HCT116 (cell line): Measurements from ENCODE around the gene ZC3H13. TPM values are rescaled to one million over a fixed set of nuclear protein-coding genes. Genes with fewer than 3 reads are reported as not detected.

Experiments
- ATAC-seq: fragments of 200-7000 bp; cut with Tn5 transposase; 2 replicates; pipeline ENCODE4 v1.9.1; 2020; ENCODE audit warnings: mild to moderate bottlenecking, moderate library complexity
- BruUV-seq: library from RNA; stranded (reverse); fragments of 400-500 nt; replicated peaks from 2 replicates; lab custom pipeline; 2021; lab: Mats Ljungman, UMichigan
- CTCF ChIA-PET: fragments of 300-600 bp; sonication (Branson Sonifier 250); formaldehyde crosslinking; loops from one replicate; lab custom pipeline; 2021; ENCODE audit warnings: antibody characterized with exemption; lab: Charles Lee
- POLR2A ChIA-PET: fragments of 300-600, 350-600 bp; sonication (Branson Sonifier 250); formaldehyde crosslinking; loops from one replicate; lab custom pipeline; 2021; ENCODE audit warnings: antibody characterized with exemption; lab: Charles Lee
- RAD21 ChIA-PET, 2 experiments: fragments of 300-600 bp; sonication (Branson Sonifier 250); formaldehyde crosslinking; loops; one replicate each; lab custom pipeline; 2023; ENCODE audit warnings: low total read pairs in 2 of 2; ENCODE audit not compliant: uncharacterized antibody in 2 of 2, unreplicated experiment in 2 of 2, low non-redundant PET in 1 of 2; lab: Charles Lee
- DNase-seq: peaks from one replicate; pipeline ENCODE4 v3.0.0-alpha.2; 2010; ENCODE audit warnings: low read depth, low spot score
- H2AFZ ChIP-seq: fragments of 200-600 bp; shearing (Covaris generic), sonication (generic); 2 replicates; pipeline ENCODE4 v1.6.1; 2017; ENCODE audit warnings: low read depth, mixed run types, mixed read lengths, antibody characterized with exemption, low read length; ENCODE audit not compliant: poor library complexity, severe bottlenecking
- H3K27ac ChIP-seq: 2 replicates; pipeline ENCODE4 v1.5.1; 2012; ENCODE audit warnings: low read depth, low read length
- H3K27me3 ChIP-seq: fragments of 200-600 bp; sonication (generic); 2 replicates; pipeline ENCODE4 v1.6.1; 2016; ENCODE audit warnings: mixed run types, low read length, mixed read lengths; ENCODE audit not compliant: insufficient read depth
- H3K36me3 ChIP-seq, 2 experiments: fragments of 200-500 bp in 1 of 2; fragments of 200-600 bp in 1 of 2; sonication (Bioruptor generic) in 1 of 2; sonication (generic) in 1 of 2; 2 replicates each; pipeline versions ENCODE4 v1.5.1 to v1.6.1; 2014 to 2016; ENCODE audit warnings: low read length in 2 of 2, inconsistent platforms in 1 of 2, mixed read lengths in 1 of 2, mixed run types in 1 of 2; ENCODE audit not compliant: insufficient read depth in 2 of 2, control insufficient read depth in 1 of 2
- H3K4me1 ChIP-seq, 2 experiments: fragments of 200-600 bp in 1 of 2; sonication (generic) in 1 of 2; 2 replicates each; pipeline versions ENCODE4 v1.5.1 to v1.6.1; 2012 to 2017; ENCODE audit warnings: low read length in 2 of 2, inconsistent platforms in 1 of 2, mild to moderate bottlenecking in 1 of 2, mixed read lengths in 1 of 2, mixed run types in 1 of 2, moderate library complexity in 1 of 2; ENCODE audit not compliant: insufficient read depth in 2 of 2, control insufficient read depth in 1 of 2
- H3K4me2 ChIP-seq: fragments of 200-600 bp; sonication (generic); 2 replicates; pipeline ENCODE4 v1.6.1; 2017; ENCODE audit warnings: mixed run types, low read length, mixed read lengths
- H3K4me3 ChIP-seq, 2 experiments: fragments of 200-600 bp in 1 of 2; sonication (generic) in 1 of 2; replicated peaks in 1 of 2; 2 replicates each; pipeline ENCODE4 v1.5.1; 2011 to 2016; ENCODE audit warnings: low read length in 2 of 2, control low read depth in 1 of 2, low read depth in 1 of 2, mild to moderate bottlenecking in 1 of 2, mixed read lengths in 1 of 2, mixed run types in 1 of 2
- H3K79me2 ChIP-seq: fragments of 200-600 bp; sonication (generic); 2 replicates; pipeline ENCODE4 v1.6.1; 2017; ENCODE audit warnings: mild to moderate bottlenecking, mixed run types, low read length, moderate library complexity, mixed read lengths; ENCODE audit not compliant: insufficient read depth
- H3K9ac ChIP-seq: fragments of 200-600 bp; sonication (generic); 2 replicates; pipeline ENCODE4 v1.6.1; 2016; ENCODE audit warnings: low read length, mixed read lengths
- H3K9me2 ChIP-seq: fragments of 200-600 bp; sonication (generic), shearing (Covaris generic); 2 replicates; pipeline ENCODE4 v1.6.1; 2017; ENCODE audit warnings: mixed run types, mild to moderate bottlenecking, moderate library complexity; ENCODE audit not compliant: insufficient read depth
- H3K9me3 ChIP-seq, 2 experiments: fragments of 200-500 bp in 1 of 2; fragments of 200-600 bp in 1 of 2; sonication (Bioruptor generic) in 1 of 2; sonication (generic) in 1 of 2; 2 replicates each; pipeline ENCODE4 v1.6.1; 2014 to 2017; ENCODE audit warnings: low read length in 2 of 2, mixed read lengths in 2 of 2, inconsistent platforms in 1 of 2, low read depth in 1 of 2, mild to moderate bottlenecking in 1 of 2, mixed run types in 1 of 2, moderate library complexity in 1 of 2; ENCODE audit not compliant: control insufficient read depth in 1 of 2, insufficient read depth in 1 of 2
- H4K20me1 ChIP-seq: fragments of 200-600 bp; sonication (generic), shearing (Covaris generic); 2 replicates; pipeline ENCODE4 v1.6.1; 2017; ENCODE audit warnings: mixed run types, mild to moderate bottlenecking, moderate library complexity; ENCODE audit not compliant: insufficient read depth
- CEBPB ChIP-seq: IDR thresholded peaks from 2 replicates; pipeline ENCODE4 v1.6.1; 2012; ENCODE audit warnings: low read depth
- EZH2 ChIP-seq: fragments of 200-600 bp; sonication (generic); IDR thresholded peaks from 2 replicates; pipeline ENCODE4 v1.6.1; 2017; ENCODE audit warnings: antibody characterized with exemption, mixed run types
- EZH2phosphoT487 ChIP-seq: fragments of 200-600 bp; IDR thresholded peaks from 2 replicates; pipeline ENCODE4 v1.6.1; 2018; ENCODE audit warnings: antibody characterized with exemption, borderline replicate concordance
- FOSL1 ChIP-seq: IDR thresholded peaks from 2 replicates; pipeline ENCODE4 v1.6.1; 2012; ENCODE audit warnings: low read depth
- JUND ChIP-seq: IDR thresholded peaks from 2 replicates; pipeline ENCODE4 v1.6.1; 2012
- RAD21 ChIP-seq: IDR thresholded peaks from 2 replicates; pipeline ENCODE4 v1.6.1; 2012; ENCODE audit warnings: low read depth, mild to moderate bottlenecking
- YY1 ChIP-seq: IDR thresholded peaks from 2 replicates; pipeline ENCODE4 v1.6.1; 2011; ENCODE audit warnings: low read length, low read depth, moderate library complexity, mild to moderate bottlenecking; ENCODE audit not compliant: insufficient replicate concordance; ENCODE audit errors: extremely low read depth
- intact Hi-C: fragments of 100-400 bp; cut with micrococcal nuclease; formaldehyde crosslinking; loops from 2 replicates; pipeline ENCODE4 v1.10.0; 2022
- total RNA-seq: library from RNA; stranded (reverse); gene quantifications from one replicate; pipeline ENCODE4 v1.2.1, GENCODE V29; 2021; ENCODE audit not compliant: unreplicated experiment
- TF ChIP-seq, protein P1 (sequence below): IDR thresholded peaks from 2 replicates; pipeline ENCODE4 v1.6.1; 2012

The ZC3H13 gene
- total RNA-seq, 1 experiment from 2014 or later = 37.9 TPM

DNA sequence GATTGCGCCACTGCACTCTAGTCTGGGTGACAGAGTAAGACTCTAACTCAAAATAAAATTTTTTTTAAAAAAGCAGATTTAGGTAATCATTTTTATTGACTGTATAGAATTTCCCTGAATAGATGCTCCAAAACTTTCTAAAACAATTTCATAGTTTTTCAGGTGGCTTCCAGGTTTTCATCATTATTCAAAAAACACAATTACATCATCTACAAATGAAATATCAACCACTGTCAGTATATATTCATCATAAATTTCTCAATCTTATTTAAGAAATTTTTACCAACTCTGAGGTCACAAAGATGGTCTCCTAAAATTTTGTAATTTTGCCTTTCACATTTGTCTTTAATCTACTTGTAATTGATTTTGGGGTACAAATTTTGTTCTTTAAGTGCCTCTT, 48.1 kb downstream of the ZC3H13 start:
- DNase-seq = no peak
- ChIA-PET POLR2A (interaction anchor here (0.6 kb wide), 1 partner anchor 586 kb away, joined by 4 read pairs; the partner anchor contains the start of gene SLC25A30), RAD21 (no interaction called here), CTCF (no interaction called here)
- no peaks in the 10 kb centered on the region for H3K9me2 ChIP-seq
- intact Hi-C loops = no loop called here
- H3K36me3 ChIP-seq = peaks cover 16 to 26% of the 10 kb centered on the region in 2 experiments; a peak in 3 of 4 replicates
- H3K9ac ChIP-seq = no peak overlapping the region
- H3K4me2 ChIP-seq = no peak overlapping the region
- H3K4me1 ChIP-seq = no peaks in the 10 kb centered on the region
- no peak for ATAC-seq
- no peak overlapping the region for H2AFZ ChIP-seq
- no peak for TF ChIP-seq JUND
- H4K20me1 ChIP-seq = no peaks in the 10 kb centered on the region; the same call in 1 of the 2 replicates
- H3K9me3 ChIP-seq = no peaks in the 10 kb centered on the region
- no peaks in the 10 kb centered on the region; the same call in 1 of the 2 replicates for H3K79me2 ChIP-seq
- no peaks in the 10 kb centered on the region for H3K27me3 ChIP-seq
- H3K27ac ChIP-seq = no peak overlapping the region
- BruUV-seq = no TSS peak
- H3K4me3 ChIP-seq = no peak overlapping the region

DNA sequence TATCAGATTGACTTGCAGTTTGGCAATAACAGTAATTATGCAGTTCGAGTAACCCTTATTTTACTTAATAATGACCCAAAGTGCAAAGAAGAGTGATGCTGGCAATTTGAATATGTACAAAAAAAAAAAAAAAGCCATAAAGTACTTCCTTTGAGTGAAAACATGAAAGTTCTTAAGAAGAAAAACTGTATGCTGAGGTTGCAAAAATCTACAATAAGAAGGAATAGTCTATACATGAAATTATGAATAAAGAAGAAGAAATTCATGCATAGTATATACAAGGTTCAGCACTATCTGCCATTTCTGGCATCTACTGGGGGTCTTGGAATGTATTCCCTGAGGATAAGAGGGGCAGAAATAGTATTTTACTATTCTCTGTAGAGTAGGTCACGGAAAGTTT, 55.9 kb downstream of the ZC3H13 start:
- no peaks in the 10 kb centered on the region for H3K9me2 ChIP-seq
- H3K36me3 ChIP-seq = peaks cover 7 to 13% of the 10 kb centered on the region in 2 experiments; a peak in 1 of 4 replicates
- H3K9me3 ChIP-seq = no peaks in the 10 kb centered on the region
- no peak overlapping the region for H3K9ac ChIP-seq
- DNase-seq (no peak), ATAC-seq (no peak)
- H3K4me3 ChIP-seq = no peak overlapping the region
- BruUV-seq = no TSS peak
- H3K4me2 ChIP-seq = no peak overlapping the region
- RAD21 ChIA-PET = no interaction called here
- H4K20me1 ChIP-seq = peaks cover 3% of the 10 kb centered on the region; the same call in 1 of the 2 replicates
- intact Hi-C loops = no loop called here
- POLR2A ChIA-PET = no interaction called here
- CTCF ChIA-PET = no interaction called here
- H2AFZ ChIP-seq = no peak overlapping the region
- no peaks in the 10 kb centered on the region for H3K79me2 ChIP-seq
- H3K27me3 ChIP-seq = no peaks in the 10 kb centered on the region
- no peak overlapping the region for H3K27ac ChIP-seq
- H3K4me1 ChIP-seq = no peaks in the 10 kb centered on the region
- TF ChIP-seq RAD21 (no peak), EZH2 (no peak), FOSL1 (no peak), YY1 (no peak), CEBPB (no peak), EZH2phosphoT487 (no peak)
- TF ChIP-seq, protein P1, sequence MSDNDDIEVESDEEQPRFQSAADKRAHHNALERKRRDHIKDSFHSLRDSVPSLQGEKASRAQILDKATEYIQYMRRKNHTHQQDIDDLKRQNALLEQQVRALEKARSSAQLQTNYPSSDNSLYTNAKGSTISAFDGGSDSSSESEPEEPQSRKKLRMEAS = no peak
- TF ChIP-seq, all 23 proteins: peak for 0
